ENCODE data around the gene EYS. TPM values are rescaled to one million over a fixed set of nuclear protein-coding genes. Genes with fewer than 3 reads are reported as not detected.

EYS gene
- polyA plus RNA-seq, 6 donors from 2014 or later, result 0.06 to 0.18 (median 0.07) TPM; not detected in 1

DNA sequence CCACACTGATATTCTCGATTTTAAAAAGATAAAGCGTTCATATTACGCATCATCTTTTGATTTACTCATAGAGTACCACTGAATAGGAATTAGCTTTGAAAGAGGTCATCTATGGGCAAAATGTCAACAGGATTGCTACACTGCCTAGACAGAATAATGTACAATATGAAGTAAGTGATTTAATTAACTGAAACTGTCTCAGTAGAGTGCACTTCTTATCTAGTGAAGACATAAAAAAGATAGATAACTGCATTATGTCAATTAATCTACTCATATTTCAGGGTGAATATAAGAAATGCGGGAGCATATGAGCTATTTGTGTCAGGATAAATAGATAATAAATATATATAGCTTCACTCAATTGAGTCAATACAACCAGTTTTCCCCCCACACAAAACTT is 723.9 kb downstream of the EYS start:
- Mint-ChIP-seq H3K9me3 (no peaks in the 10 kb centered on the region), H3K4me3 (no peak overlapping the region), H3K36me3 (no peaks in the 10 kb centered on the region), H3K27ac (no peak overlapping the region), H3K4me1 (no peaks in the 10 kb centered on the region), H3K27me3 (no peaks in the 10 kb centered on the region)
- no peak for ATAC-seq (ENCODE audit: low read depth in 2 of 2)
- DNase-seq, result no peak

DNA sequence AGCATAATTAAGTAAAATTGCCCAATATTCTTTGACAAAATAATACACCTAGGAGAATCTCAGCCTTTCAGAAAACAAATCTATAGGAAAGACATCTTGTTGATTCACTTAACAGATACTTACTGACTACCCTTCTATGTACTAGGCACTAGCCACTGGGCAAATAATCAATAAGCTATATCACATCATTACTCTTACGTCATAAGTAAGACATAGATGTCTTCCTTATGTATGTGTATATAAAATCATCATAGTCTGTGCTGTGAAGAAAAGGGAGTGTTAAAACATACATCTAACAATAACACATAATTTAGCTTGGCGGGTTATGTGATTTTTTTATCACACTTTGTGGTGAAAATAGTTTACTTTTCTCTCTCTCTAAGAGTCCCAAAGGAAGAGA is 733.9 kb downstream of the EYS start:
- DNase-seq, result no peak
- Mint-ChIP-seq H3K4me1 (no peaks in the 10 kb centered on the region), H3K27ac (no peak overlapping the region), H3K4me3 (no peak overlapping the region), H3K36me3 (no peaks in the 10 kb centered on the region), H3K27me3 (no peaks in the 10 kb centered on the region), H3K9me3 (peaks cover 0 to 8% (median 2%) of the 10 kb centered on the region in 7 donors)
- no peak for ATAC-seq (ENCODE audit: low read depth in 2 of 2)

DNA sequence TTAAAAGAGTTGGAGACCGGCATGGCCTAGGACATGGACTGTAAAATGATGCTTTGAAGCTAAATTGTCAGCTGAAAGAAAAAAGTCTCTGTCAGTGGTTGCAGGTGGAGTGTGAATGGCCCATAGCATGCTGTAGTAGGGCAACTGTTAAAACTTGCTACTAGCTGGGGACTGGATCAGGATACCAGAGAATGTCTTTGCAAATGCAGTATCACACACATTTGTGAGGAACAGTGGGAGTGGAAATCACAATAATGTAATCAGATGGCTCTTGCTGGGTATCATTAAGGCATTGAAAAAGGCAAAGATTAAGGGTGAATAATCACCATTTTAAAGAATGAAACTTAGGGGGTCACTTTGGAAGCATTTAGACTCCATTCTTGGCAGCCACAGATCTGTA is 737.9 kb downstream of the EYS start:
- Mint-ChIP-seq H3K4me1 (no peaks in the 10 kb centered on the region), H3K27ac (no peak overlapping the region), H3K9me3 (peaks cover 0 to 9% (median 0%) of the 10 kb centered on the region in 7 donors), H3K36me3 (no peaks in the 10 kb centered on the region), H3K4me3 (no peak overlapping the region), H3K27me3 (no peaks in the 10 kb centered on the region)
- no peak for ATAC-seq (ENCODE audit: low read depth in 2 of 2)
- no peak for DNase-seq

DNA sequence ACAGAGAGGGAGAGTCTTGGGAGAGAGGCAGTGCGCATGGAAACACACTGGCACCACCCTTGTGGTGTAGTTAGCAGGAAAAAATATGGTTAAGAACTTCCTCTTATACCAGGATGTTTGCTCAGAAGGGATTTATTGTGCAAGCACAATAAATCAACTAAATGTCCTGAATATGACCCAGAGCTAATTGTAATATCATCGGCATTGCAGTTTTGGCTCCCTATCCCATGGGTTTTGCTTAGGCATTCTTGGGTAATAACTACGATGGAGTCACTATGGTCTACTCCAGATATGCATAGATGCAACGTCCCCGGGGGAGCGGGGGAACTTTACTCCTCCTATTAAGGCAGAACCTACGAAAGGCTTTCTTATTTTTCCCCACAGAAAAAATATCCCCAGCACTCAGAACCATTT is 751.6 kb downstream of the EYS start:
- Mint-ChIP-seq H3K4me3 (no peak overlapping the region), H3K9me3 (peaks cover 0 to 8% (median 5%) of the 10 kb centered on the region in 7 donors), H3K27ac (no peak overlapping the region), H3K4me1 (no peaks in the 10 kb centered on the region), H3K36me3 (no peaks in the 10 kb centered on the region), H3K27me3 (no peaks in the 10 kb centered on the region)
- ATAC-seq (ENCODE audit: low read depth in 2 of 2) (no peak), DNase-seq (no peak)

DNA sequence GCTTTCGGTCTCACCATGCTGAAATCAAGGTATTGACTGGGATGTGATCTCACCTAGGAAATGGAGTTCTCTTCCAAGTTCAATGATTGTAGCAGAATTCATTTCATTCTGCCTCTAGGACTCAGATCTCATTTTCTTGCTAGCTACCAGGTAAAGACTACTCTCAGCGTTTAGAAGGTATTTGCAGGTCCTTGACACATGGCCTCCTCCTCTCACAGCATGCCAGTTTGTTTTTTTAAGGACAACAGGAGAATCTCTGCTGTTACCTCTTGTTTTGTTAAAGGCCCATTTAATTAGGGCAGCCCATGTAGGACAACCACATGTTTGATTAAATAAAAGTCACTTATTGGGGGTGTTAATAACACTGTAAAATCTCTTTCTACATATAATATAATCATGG is 757.8 kb downstream of the EYS start:
- H3K27ac Mint-ChIP-seq, result no peak overlapping the region
- ATAC-seq (ENCODE audit: low read depth in 2 of 2), result no peak
- no peaks in the 10 kb centered on the region for H3K36me3 Mint-ChIP-seq
- no peak overlapping the region for H3K4me3 Mint-ChIP-seq
- H3K4me1 Mint-ChIP-seq, result no peaks in the 10 kb centered on the region
- no peaks in the 10 kb centered on the region for H3K27me3 Mint-ChIP-seq
- H3K9me3 Mint-ChIP-seq, result peaks cover 0 to 1% (median 0%) of the 10 kb centered on the region in 7 donors
- DNase-seq, result no peak

DNA sequence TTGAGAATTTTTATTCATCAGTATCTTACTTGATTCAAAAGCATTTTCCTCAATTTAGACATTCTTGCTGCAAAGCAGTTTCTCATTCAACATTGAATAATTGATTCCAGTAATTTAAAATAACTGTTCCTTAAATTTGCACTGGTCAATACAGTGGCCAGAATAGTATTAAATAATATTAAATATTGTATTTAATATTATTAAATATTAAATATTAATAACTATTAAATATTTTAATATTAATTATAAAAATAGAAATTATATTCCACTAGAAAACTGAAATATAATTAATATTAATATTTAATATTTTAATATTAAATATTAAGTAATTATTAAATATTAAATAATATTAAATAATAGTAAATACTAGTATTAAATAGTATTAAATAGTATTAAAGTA is 758.8 kb downstream of the EYS start:
- Mint-ChIP-seq H3K9me3 (peaks cover 0 to 7% (median 1%) of the 10 kb centered on the region in 7 donors), H3K4me1 (no peaks in the 10 kb centered on the region), H3K4me3 (no peak overlapping the region), H3K27ac (no peak overlapping the region), H3K36me3 (no peaks in the 10 kb centered on the region), H3K27me3 (no peaks in the 10 kb centered on the region)
- ATAC-seq (ENCODE audit: low read depth in 2 of 2) (no peak), DNase-seq (no peak)

DNA sequence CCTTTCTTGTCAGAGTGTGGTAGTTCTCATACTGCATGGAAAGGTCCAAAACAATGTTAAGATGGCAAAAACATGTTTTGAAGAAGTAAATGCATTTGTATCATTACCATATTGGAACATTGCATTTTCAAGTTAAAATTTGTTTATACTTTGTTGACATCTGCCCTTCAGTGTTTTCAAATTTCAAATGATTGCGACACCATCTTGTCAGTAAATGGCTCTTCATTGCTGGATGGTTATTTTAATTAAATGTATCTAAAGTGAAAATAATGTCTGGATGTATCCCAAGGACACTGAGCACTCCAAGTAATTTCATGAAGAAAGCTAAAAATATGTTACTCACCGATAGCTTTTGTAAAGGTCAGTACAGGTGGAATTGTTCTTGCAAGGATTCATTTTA is 761.6 kb downstream of the EYS start:
- H3K9me3 Mint-ChIP-seq, result peaks cover 0 to 13% (median 5%) of the 10 kb centered on the region in 7 donors
- no peaks in the 10 kb centered on the region for H3K36me3 Mint-ChIP-seq
- H3K27ac Mint-ChIP-seq, result no peak overlapping the region
- no peaks in the 10 kb centered on the region for H3K27me3 Mint-ChIP-seq
- ATAC-seq (ENCODE audit: low read depth in 2 of 2) (no peak), DNase-seq (no peak)
- no peaks in the 10 kb centered on the region for H3K4me1 Mint-ChIP-seq
- no peak overlapping the region for H3K4me3 Mint-ChIP-seq

DNA sequence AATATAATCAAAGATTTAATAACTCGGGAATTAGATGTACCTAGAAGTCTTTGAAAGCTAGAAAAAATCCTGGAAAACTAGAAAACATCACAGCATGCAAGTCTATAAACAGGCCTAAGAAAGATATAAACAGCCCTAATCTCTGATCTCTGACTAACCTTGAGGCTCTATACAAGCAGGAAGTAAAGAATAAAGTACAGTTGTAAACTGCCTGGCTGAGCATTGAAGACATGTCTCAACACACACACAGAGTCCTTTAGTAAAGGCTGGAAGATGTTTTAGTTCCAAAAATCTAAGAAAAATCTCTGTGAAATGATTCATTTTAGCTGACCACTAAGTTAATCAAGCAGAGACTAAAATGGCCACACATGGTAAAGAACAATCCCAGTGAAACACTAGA is 774.5 kb downstream of the EYS start:
- Mint-ChIP-seq H3K4me3 (no peak overlapping the region), H3K36me3 (no peaks in the 10 kb centered on the region), H3K4me1 (no peaks in the 10 kb centered on the region), H3K9me3 (peaks cover 0 to 9% (median 0%) of the 10 kb centered on the region in 7 donors), H3K27me3 (no peaks in the 10 kb centered on the region), H3K27ac (no peak overlapping the region)
- no peak for ATAC-seq (ENCODE audit: low read depth in 2 of 2)
- DNase-seq, result no peak

DNA sequence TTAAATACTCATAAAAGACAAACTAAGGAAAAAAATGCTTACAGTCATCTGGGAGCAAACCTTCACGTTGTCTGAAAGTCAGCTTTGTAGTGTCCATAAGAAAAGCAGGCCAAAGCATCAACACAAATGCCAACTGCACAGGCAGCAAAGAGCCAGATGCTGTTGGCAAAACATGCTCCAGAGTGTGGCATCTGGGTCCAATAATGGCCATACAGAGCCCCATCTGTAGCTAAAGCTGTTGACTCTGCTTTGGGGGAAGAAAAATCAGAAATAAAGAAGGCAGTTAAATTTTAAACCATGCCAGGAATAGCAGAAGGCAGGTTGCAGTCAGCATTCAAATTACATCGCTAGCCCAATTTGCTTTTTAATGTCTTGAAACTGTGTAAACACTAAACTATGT is 776.3 kb downstream of the EYS start:
- Mint-ChIP-seq H3K4me1 (no peaks in the 10 kb centered on the region), H3K36me3 (no peaks in the 10 kb centered on the region), H3K4me3 (no peak overlapping the region), H3K27me3 (no peaks in the 10 kb centered on the region), H3K9me3 (peaks cover 0 to 8% (median 0%) of the 10 kb centered on the region in 7 donors), H3K27ac (no peak overlapping the region)
- no peak for ATAC-seq (ENCODE audit: low read depth in 2 of 2)
- DNase-seq, result no peak

DNA sequence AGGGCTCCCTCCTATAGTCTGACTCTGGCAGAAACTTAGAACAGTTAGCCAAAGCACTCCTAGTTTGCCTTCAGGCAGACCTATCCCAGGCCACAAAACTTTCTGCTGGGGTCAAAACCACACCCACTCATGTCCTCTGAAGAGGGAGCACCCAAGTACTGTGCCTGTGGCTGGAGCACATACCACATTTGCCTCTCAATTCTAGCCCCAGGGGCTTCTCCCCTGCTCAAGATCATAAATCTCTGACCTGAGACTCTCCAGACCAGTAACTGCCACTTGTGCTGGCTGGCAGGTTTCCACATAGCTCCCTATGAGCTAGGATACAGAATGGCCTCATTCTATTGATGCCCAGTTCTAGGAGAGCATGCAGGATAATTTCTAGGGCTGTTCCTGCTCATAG is 781.0 kb downstream of the EYS start:
- Mint-ChIP-seq H3K9me3 (peaks cover 2 to 13% (median 9%) of the 10 kb centered on the region in 7 donors), H3K36me3 (no peaks in the 10 kb centered on the region), H3K27me3 (no peaks in the 10 kb centered on the region), H3K4me3 (no peak overlapping the region), H3K4me1 (no peaks in the 10 kb centered on the region), H3K27ac (no peak overlapping the region)
- ATAC-seq (ENCODE audit: low read depth in 2 of 2), result no peak
- no peak for DNase-seq

DNA sequence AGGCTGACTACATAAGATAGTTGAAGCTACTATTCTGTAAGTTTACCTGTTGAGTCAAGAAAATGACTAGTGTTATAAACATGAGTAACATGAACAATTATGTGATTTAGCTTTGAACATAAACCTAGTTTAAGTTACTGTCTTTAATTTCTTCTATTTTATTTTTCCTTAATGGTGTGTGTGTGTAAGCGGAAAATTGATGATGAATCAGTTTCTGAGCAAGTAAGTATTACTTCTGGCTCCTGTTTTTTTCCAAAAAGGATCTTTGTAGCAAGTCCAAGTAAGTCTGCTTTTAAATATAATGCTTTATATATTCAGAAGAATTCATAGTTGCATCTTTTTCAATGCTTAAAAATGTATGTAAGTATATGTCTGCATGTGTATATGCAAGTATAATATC is 786.8 kb downstream of the EYS start:
- no peaks in the 10 kb centered on the region for H3K27me3 Mint-ChIP-seq
- H3K9me3 Mint-ChIP-seq, result peaks cover under 1 to 18% (median 11%) of the 10 kb centered on the region in 7 donors
- no peak overlapping the region for H3K27ac Mint-ChIP-seq
- no peak overlapping the region for H3K4me3 Mint-ChIP-seq
- no peaks in the 10 kb centered on the region for H3K36me3 Mint-ChIP-seq
- H3K4me1 Mint-ChIP-seq, result no peaks in the 10 kb centered on the region
- DNase-seq (no peak), ATAC-seq (ENCODE audit: low read depth in 2 of 2) (no peak)

DNA sequence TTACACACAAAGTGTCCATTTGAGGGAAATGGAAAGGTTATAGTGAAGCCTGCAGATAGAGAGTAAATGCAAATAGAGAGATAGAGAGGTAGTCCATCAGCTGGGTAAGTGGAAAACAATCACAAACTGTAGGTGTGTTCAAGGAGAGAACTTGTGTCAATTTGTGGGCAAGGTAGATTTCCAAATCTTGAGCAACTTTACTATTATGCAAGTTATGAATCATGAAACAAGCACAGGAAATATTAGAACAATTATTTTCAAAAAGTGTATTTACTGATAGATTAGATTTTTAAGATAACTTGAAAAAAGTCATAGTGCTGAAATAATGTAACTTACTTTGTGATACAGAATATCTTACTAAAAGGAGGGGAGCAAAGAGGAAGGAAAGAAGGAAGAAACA is 792.9 kb downstream of the EYS start:
- H3K4me3 Mint-ChIP-seq, result no peak overlapping the region
- no peak for DNase-seq
- no peaks in the 10 kb centered on the region for H3K36me3 Mint-ChIP-seq
- peaks cover 0 to 8% (median 5%) of the 10 kb centered on the region in 7 donors for H3K9me3 Mint-ChIP-seq
- ATAC-seq (ENCODE audit: low read depth in 2 of 2), result no peak
- H3K4me1 Mint-ChIP-seq, result no peaks in the 10 kb centered on the region
- no peaks in the 10 kb centered on the region for H3K27me3 Mint-ChIP-seq
- H3K27ac Mint-ChIP-seq, result no peak overlapping the region

DNA sequence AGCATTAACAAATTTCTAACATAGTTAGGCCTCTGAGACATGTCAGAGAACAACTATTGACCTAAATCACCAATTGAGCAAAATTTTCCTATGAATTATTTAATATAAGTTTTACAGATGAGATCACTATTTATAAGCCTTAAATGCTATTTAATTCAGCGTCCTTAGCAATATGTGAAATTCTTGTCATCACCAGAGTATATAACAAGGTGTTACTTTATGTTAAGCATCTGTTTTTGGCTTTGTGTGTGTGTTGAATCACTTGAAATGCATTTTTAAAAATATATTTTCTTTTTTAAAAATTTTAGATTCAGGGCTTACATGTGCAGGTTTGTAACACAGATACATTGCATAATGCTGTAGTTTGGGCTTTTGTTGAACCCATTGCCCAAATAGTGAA is 794.1 kb downstream of the EYS start:
- DNase-seq (no peak), ATAC-seq (ENCODE audit: low read depth in 2 of 2) (no peak)
- Mint-ChIP-seq H3K4me3 (no peak overlapping the region), H3K36me3 (no peaks in the 10 kb centered on the region), H3K27me3 (no peaks in the 10 kb centered on the region), H3K27ac (no peak overlapping the region), H3K9me3 (peaks cover 1 to 10% (median 5%) of the 10 kb centered on the region in 7 donors), H3K4me1 (no peaks in the 10 kb centered on the region)

DNA sequence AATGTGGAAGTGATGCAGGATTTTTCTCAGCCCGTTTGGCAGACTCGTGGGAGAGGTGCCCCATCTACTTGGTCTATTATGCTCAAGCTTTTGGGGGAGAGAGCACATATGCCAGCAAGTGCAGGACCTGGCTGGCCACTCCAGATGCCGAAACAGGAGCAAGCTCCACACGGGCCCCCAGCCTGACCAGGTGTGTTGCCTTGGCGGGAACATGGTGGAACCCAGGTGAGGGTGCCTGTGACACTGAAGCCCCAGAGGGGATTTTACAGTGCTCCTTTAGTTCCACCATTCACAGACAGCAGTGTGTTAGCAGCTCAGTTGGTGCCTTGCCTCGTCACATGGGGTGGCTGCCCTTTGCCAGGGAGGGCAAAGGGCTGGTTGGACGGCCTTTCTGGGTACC is 798.9 kb downstream of the EYS start:
- H3K9me3 Mint-ChIP-seq, result peaks cover 0 to 6% (median 3%) of the 10 kb centered on the region in 7 donors
- no peak overlapping the region for H3K27ac Mint-ChIP-seq
- H3K27me3 Mint-ChIP-seq, result no peaks in the 10 kb centered on the region
- no peaks in the 10 kb centered on the region for H3K4me1 Mint-ChIP-seq
- peak overlapping the region in 2 of 8 donors; percentile 38 to 61 for H3K4me3 Mint-ChIP-seq
- H3K36me3 Mint-ChIP-seq, result no peaks in the 10 kb centered on the region
- no peak for DNase-seq
- ATAC-seq (ENCODE audit: low read depth in 2 of 2), result no peak

DNA sequence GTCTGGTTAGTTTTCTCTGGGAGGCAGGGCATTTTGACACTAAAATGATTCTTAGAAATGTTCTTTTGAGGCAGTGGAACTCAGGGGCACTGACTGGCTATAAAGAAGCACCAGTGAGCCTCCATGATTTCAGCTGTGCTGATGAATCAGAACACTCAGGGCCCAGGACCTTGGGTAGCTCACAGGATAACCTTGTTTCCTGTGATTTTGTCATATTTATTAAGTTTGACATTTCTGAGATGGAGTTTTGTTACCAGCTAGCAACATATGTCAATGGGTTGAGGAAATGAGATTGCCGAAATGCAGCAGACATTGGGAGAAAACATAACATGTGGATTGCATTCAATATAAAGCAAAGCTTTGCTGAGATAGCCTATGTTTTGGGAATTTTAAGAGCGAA is 802.4 kb downstream of the EYS start:
- Mint-ChIP-seq H3K4me3 (peak overlapping the region in 1 of 8 donors; percentile 16), H3K9me3 (peaks cover 2 to 7% (median 4%) of the 10 kb centered on the region in 7 donors), H3K27me3 (no peaks in the 10 kb centered on the region), H3K27ac (no peak overlapping the region), H3K4me1 (no peaks in the 10 kb centered on the region), H3K36me3 (no peaks in the 10 kb centered on the region)
- no peak for DNase-seq
- no peak for ATAC-seq (ENCODE audit: low read depth in 2 of 2)

Data from naive B cell (primary cell).